Measurements from ENCODE around the gene NELFCD.

NELFCD gene

DNA sequence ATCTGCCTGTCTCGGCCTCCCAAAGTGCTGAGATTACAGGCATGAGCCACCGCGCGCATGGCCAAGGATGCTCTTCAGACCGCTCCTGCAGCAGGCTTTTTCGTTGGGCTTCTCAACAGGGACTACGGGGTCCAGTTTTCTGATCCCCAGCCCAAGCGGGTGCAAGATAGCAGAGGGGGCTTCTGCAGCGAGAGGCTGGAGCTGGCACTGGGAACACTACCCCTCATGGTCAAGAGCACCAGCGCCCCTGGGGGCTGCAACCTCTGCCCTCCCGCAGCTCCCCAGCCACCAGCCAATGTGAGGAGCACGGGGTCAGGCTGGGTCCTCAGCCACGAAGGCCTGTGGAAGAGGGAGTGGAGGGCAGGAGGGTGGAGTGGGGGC, 20.0 kb downstream of the NELFCD start:
- no peak overlapping the region for H3K27ac ChIP-seq (ENCODE audit: extremely low read depth, low read depth, low read length)
- POLR2A ChIA-PET: no interaction called here
- H3K36me3 ChIP-seq (ENCODE audit: control insufficient read depth in 2 of 2, insufficient read depth in 1 of 2, low read length in 2 of 2): peaks cover 4 to 37% of the 10 kb centered on the region in 2 experiments
- peaks cover 2% of the 10 kb centered on the region; the same call in 1 of the 2 replicates for H3K4me1 ChIP-seq (ENCODE audit: control insufficient read depth, insufficient read depth, low read length)
- no peak for TF ChIP-seq ZNF561 (tag by site-specific recombination; IDR thresholded peaks at IDR 0.05; ENCODE audit: borderline replicate concordance)
- TF ChIP-seq ZNF830 (tag by site-specific recombination; IDR thresholded peaks at IDR 0.05; ENCODE audit: low read depth): no peak
- no peak for TF ChIP-seq KLF10 (tag by site-specific recombination; IDR thresholded peaks at IDR 0.05)
- no peak for TF ChIP-seq ZXDB (tag by site-specific recombination; IDR thresholded peaks at IDR 0.05)
- TF ChIP-seq, protein P1, sequence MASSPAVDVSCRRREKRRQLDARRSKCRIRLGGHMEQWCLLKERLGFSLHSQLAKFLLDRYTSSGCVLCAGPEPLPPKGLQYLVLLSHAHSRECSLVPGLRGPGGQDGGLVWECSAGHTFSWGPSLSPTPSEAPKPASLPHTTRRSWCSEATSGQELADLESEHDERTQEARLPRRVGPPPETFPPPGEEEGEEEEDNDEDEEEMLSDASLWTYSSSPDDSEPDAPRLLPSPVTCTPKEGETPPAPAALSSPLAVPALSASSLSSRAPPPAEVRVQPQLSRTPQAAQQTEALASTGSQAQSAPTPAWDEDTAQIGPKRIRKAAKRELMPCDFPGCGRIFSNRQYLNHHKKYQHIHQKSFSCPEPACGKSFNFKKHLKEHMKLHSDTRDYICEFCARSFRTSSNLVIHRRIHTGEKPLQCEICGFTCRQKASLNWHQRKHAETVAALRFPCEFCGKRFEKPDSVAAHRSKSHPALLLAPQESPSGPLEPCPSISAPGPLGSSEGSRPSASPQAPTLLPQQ (tag by site-specific recombination; IDR thresholded peaks at IDR 0.05): no peak
- no peak for TF ChIP-seq SALL2 (tag by site-specific recombination; IDR thresholded peaks at IDR 0.05; ENCODE audit: borderline replicate concordance)
- no peak for TF ChIP-seq ZBTB1 (tag by site-specific recombination; IDR thresholded peaks at IDR 0.05)
- no peak for TF ChIP-seq ZBTB48 (tag by site-specific recombination; IDR thresholded peaks at IDR 0.05)
- TF ChIP-seq, protein P2, sequence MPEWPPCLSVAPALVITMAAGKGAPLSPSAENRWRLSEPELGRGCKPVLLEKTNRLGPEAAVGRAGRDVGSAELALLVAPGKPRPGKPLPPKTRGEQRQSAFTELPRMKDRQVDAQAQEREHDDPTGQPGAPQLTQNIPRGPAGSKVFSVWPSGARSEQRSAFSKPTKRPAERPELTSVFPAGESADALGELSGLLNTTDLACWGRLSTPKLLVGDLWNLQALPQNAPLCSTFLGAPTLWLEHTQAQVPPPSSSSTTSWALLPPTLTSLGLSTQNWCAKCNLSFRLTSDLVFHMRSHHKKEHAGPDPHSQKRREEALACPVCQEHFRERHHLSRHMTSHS (tag by site-specific recombination; IDR thresholded peaks at IDR 0.05): no peak
- TF ChIP-seq, protein P3, sequence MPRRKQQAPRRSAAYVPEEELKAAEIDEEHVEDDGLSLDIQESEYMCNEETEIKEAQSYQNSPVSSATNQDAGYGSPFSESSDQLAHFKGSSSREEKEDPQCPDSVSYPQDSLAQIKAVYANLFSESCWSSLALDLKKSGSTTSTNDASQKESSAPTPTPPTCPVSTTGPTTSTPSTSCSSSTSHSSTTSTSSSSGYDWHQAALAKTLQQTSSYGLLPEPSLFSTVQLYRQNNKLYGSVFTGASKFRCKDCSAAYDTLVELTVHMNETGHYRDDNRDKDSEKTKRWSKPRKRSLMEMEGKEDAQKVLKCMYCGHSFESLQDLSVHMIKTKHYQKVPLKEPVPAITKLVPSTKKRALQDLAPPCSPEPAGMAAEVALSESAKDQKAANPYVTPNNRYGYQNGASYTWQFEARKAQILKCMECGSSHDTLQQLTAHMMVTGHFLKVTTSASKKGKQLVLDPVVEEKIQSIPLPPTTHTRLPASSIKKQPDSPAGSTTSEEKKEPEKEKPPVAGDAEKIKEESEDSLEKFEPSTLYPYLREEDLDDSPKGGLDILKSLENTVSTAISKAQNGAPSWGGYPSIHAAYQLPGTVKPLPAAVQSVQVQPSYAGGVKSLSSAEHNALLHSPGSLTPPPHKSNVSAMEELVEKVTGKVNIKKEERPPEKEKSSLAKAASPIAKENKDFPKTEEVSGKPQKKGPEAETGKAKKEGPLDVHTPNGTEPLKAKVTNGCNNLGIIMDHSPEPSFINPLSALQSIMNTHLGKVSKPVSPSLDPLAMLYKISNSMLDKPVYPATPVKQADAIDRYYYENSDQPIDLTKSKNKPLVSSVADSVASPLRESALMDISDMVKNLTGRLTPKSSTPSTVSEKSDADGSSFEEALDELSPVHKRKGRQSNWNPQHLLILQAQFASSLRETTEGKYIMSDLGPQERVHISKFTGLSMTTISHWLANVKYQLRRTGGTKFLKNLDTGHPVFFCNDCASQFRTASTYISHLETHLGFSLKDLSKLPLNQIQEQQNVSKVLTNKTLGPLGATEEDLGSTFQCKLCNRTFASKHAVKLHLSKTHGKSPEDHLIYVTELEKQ (tag by site-specific recombination; IDR thresholded peaks at IDR 0.05; ENCODE audit: borderline replicate concordance): no peak
- TF ChIP-seq ZNF777 (tag by site-specific recombination; IDR thresholded peaks at IDR 0.05; ENCODE audit: borderline replicate concordance): no peak
- TF ChIP-seq ZNF449 (tag by site-specific recombination; IDR thresholded peaks at IDR 0.05): no peak
- TF ChIP-seq ZNF521 (tag by site-specific recombination; IDR thresholded peaks at IDR 0.05): no peak
- no peak for TF ChIP-seq ZNF747 (tag by site-specific recombination; IDR thresholded peaks at IDR 0.05)
- TF ChIP-seq EGR2 (tag by site-specific recombination; IDR thresholded peaks at IDR 0.05; ENCODE audit: low read depth): no peak
- no peak for TF ChIP-seq SP2 (tag by site-specific recombination; IDR thresholded peaks at IDR 0.05)
- no peak overlapping the region for H3K4me3 ChIP-seq (ENCODE audit: low read depth, low read length)
- no peaks in the 10 kb centered on the region for H3K9me3 ChIP-seq (ENCODE audit: control insufficient read depth, insufficient read depth, low read depth, low read length)
- CTCF ChIA-PET: interaction anchor here (0.7 kb wide), 1 partner anchor 10 kb away, joined by 5 read pairs; no protein-coding TSS in a partner anchor

- TF ChIP-seq ZSCAN16 (tag by site-specific recombination; IDR thresholded peaks at IDR 0.05): no peak
- 0 out of 2 replicates have a peak, but pooled peaks have one; percentile 14 for TF ChIP-seq ZNF600 (tag by site-specific recombination; IDR thresholded peaks at IDR 0.05)
- no peak for TF ChIP-seq ZNF571 (tag by site-specific recombination; IDR thresholded peaks at IDR 0.05)
- peak; percentile 44; the same call in 1 of the 2 replicates for TF ChIP-seq EGR2 (tag by site-specific recombination; IDR thresholded peaks at IDR 0.05; ENCODE audit: low read depth)
- Histone ChIP-seq H3K4me3 (ENCODE audit: low read depth, low read length) (no peak overlapping the region), H3K27ac (ENCODE audit: extremely low read depth, low read depth, low read length) (no peak overlapping the region), H3K4me1 (ENCODE audit: control insufficient read depth, insufficient read depth, low read length) (peaks cover 5% of the 10 kb centered on the region; the same call in 1 of the 2 replicates), H3K36me3 (ENCODE audit: control insufficient read depth in 2 of 2, insufficient read depth in 1 of 2, low read length in 2 of 2) (peaks cover 4 to 32% of the 10 kb centered on the region in 2 experiments), H3K9me3 (ENCODE audit: control insufficient read depth, insufficient read depth, low read depth, low read length) (no peaks in the 10 kb centered on the region)
- CTCF ChIA-PET: interaction anchor here (0.7 kb wide), 1 partner anchor 11 kb away, joined by 5 read pairs; no protein-coding TSS in a partner anchor
- POLR2A ChIA-PET: interaction anchor here (0.5 kb wide), 1 partner anchor 139 kb away, joined by 4 read pairs; no protein-coding TSS in a partner anchor
Observed at GRCh38 chr20:59001449-59002171, 20.6 kb downstream of the NELFCD start.

Data from HEK293 (cell line).